GM12878 (cell line): ENCODE measurements around the gene HUNK. TPM values are rescaled to one million over a fixed set of nuclear protein-coding genes. Genes with fewer than 3 reads are reported as not detected.

Source experiments
- ATAC-seq: fragments of 200-7000 bp; cut with Tn5 transposase; 3 replicates; pipeline ENCODE4 v1.9.1; 2020; ENCODE audit warnings: mild to moderate bottlenecking, moderate library complexity
- BruUV-seq: library from RNA; stranded (reverse); fragments of 400-500 nt; replicated peaks from 2 replicates; lab custom pipeline; 2021; lab: Mats Ljungman, UMichigan
- CTCF ChIA-PET: fragments of 300-600 bp; sonication (Branson Sonifier 250); formaldehyde crosslinking; extraction: SDS; loops from one replicate; lab custom pipeline; 2021; ENCODE audit warnings: inconsistent platforms; lab: Yijun Ruan, JAX
- POLR2A ChIA-PET: fragments of 350-600 bp; formaldehyde crosslinking; extraction: SDS; loops from one replicate; lab custom pipeline; 2021; ENCODE audit warnings: inconsistent platforms; lab: Charles Lee
- RAD21 ChIA-PET: fragments of 300-600 bp; sonication (Branson Sonifier 250); formaldehyde crosslinking; loops from one replicate; lab custom pipeline; 2023; ENCODE audit warnings: antibody characterized with exemption; ENCODE audit not compliant: unreplicated experiment; lab: Charles Lee
- SMC1A ChIA-PET: fragments of 300-600 bp; sonication (Branson Sonifier 250); formaldehyde crosslinking; loops from one replicate; lab custom pipeline; 2023; ENCODE audit not compliant: unreplicated experiment, uncharacterized antibody; lab: Charles Lee
- DNase-seq: peaks from one replicate; pipeline ENCODE4 v3.0.0-alpha.2; 2011; ENCODE audit warnings: low read depth, low spot score
- FAIRE-seq: peaks from 3 replicates; lab custom pipeline; 2011; peaks lifted over from hg19 to GRCh38; lab: Jason Lieb, UNC
- H2AFZ ChIP-seq: 2 replicates; pipeline ENCODE4 v1.6.0; 2011; ENCODE audit warnings: low read depth, low read length, control low read depth; ENCODE audit not compliant: control insufficient read depth
- H3K27ac ChIP-seq: 2 replicates; pipeline ENCODE4 v1.5.1; 2011; ENCODE audit warnings: control low read depth; ENCODE audit not compliant: control insufficient read depth, insufficient read depth
- H3K27me3 ChIP-seq, 2 experiments: replicated peaks in 1 of 2; 2 replicates each; pipeline versions ENCODE4 v1.6.0 to v1.6.1; 2011; ENCODE audit warnings: low read length in 1 of 2; ENCODE audit not compliant: control insufficient read depth in 2 of 2, insufficient read depth in 2 of 2
- H3K36me3 ChIP-seq, 2 experiments: 2 replicates each; pipeline ENCODE4 v1.5.1; 2011; ENCODE audit warnings: low read length in 1 of 2; ENCODE audit not compliant: control insufficient read depth in 2 of 2, insufficient read depth in 2 of 2
- H3K4me1 ChIP-seq: 2 replicates; pipeline ENCODE4 v1.6.1; 2011; ENCODE audit warnings: mild to moderate bottlenecking, low read length, moderate library complexity, mixed read lengths; ENCODE audit not compliant: control insufficient read depth, insufficient read depth
- H3K4me2 ChIP-seq: 2 replicates; pipeline ENCODE4 v1.6.0; 2011; ENCODE audit warnings: control low read depth; ENCODE audit not compliant: control insufficient read depth, insufficient read depth
- H3K4me3 ChIP-seq: fragments of 200-600 bp; sonication (generic); 2 replicates; pipeline ENCODE4 v1.5.1; 2016
- H3K79me2 ChIP-seq: 2 replicates; pipeline ENCODE4 v1.6.0; 2011; ENCODE audit warnings: low read length; ENCODE audit not compliant: control insufficient read depth, insufficient read depth
- H3K9ac ChIP-seq: 2 replicates; pipeline ENCODE4 v1.8.0; 2011; ENCODE audit warnings: low read length, control low read depth, mixed read lengths; ENCODE audit not compliant: control insufficient read depth, insufficient read depth
- H3K9me3 ChIP-seq: replicated peaks from 3 replicates; pipeline ENCODE4 v1.5.1; 2011; ENCODE audit warnings: mild to moderate bottlenecking, low read length; ENCODE audit not compliant: control insufficient read depth, insufficient read depth
- H4K20me1 ChIP-seq: 2 replicates; pipeline ENCODE4 v1.6.0; 2011; ENCODE audit not compliant: control insufficient read depth, insufficient read depth
- CTCF ChIP-seq, 3 experiments: IDR thresholded peaks in 2 of 3; conservative IDR thresholded peaks in 1 of 3; 2 replicates each; pipeline ENCODE4 v1.5.1; 2011; ENCODE audit warnings: low read depth in 3 of 3, low read length in 3 of 3, mild to moderate bottlenecking in 3 of 3, control low read depth in 2 of 3, moderate library complexity in 2 of 3, inconsistent platforms in 1 of 3, mixed read lengths in 1 of 3; ENCODE audit not compliant: control insufficient read depth in 2 of 3, insufficient read depth in 1 of 3; ENCODE audit errors: extremely low read depth in 1 of 3
- PBX3 ChIP-seq: IDR thresholded peaks from 2 replicates; pipeline ENCODE4 v1.6.1; 2011; ENCODE audit warnings: mild to moderate bottlenecking, low read depth, low read length, moderate library complexity; ENCODE audit not compliant: insufficient replicate concordance
- RAD21 ChIP-seq: IDR thresholded peaks from 2 replicates; pipeline ENCODE4 v1.6.1; 2011; ENCODE audit warnings: mild to moderate bottlenecking, low read depth, low read length, moderate library complexity; ENCODE audit not compliant: insufficient read depth
- SRF ChIP-seq, 2 experiments: IDR thresholded peaks; 2 replicates each; pipeline ENCODE4 v1.6.1; 2011; ENCODE audit warnings: low read depth in 2 of 2, low read length in 2 of 2, mild to moderate bottlenecking in 1 of 2, moderate library complexity in 1 of 2
- WGBS: methylation state at CpG from one replicate; pipeline ENCODE4 v1.1.6; 2016; ENCODE audit warnings: low lambda C conversion rate; ENCODE audit not compliant: insufficient replicate concordance, insufficient coverage; ENCODE audit errors: missing lambda C conversion rate; 5-methylcytosine and 5-hydroxymethylcytosine counted together
- in situ Hi-C: fragments of 300-500 bp; cut with MboI; formaldehyde crosslinking; loops from 9 replicates; pipeline ENCODE4 v1.14.3; 2018; ENCODE audit warnings: mixed read lengths
- intact Hi-C: fragments of 100-400 bp; cut with micrococcal nuclease; formaldehyde crosslinking; loops from one replicate; pipeline ENCODE4 v1.14.2; 2022; ENCODE audit not compliant: unreplicated experiment
- polyA plus RNA-seq, 11 experiments: library from polyadenylated mRNA; depleted of rRNA in 4 of 11; unstranded in 6 of 11; stranded (reverse) in 5 of 11; fragments of >200 nt; fragmentation: Nextera tagmentation in 4 of 11; fragmentation: Illumina TruSeq in 1 of 11; extraction: Ambion mirVana in 4 of 11; extraction: Trizol in 1 of 11; gene quantifications; 1 replicate in 1 of 11; 2 replicates in 10 of 11; pipeline versions ENCODE4 v1.2.1 to v1.2.3, GENCODE V29; 2011 to 2016; ENCODE audit warnings: inconsistent platforms in 2 of 11, missing spikeins in 2 of 11, low read depth in 1 of 11
- total RNA-seq, 4 experiments: library from RNA; depleted of rRNA in 3 of 4; stranded (reverse); fragments of >200 nt in 3 of 4; fragmentation: Illumina TruSeq in 1 of 4; extraction: Trizol in 1 of 4; gene quantifications; 2 replicates each; pipeline versions ENCODE4 v1.2.1 to v1.2.3, GENCODE V29; 2013 to 2021

The HUNK gene
- total and polyA plus RNA-seq, 10 of the 15 experiments (the other 5 are each of a cell fraction or from before 2014, with no cell fraction given), result under 0.01 to 0.14 (median 0.03) TPM; not detected in 7

DNA sequence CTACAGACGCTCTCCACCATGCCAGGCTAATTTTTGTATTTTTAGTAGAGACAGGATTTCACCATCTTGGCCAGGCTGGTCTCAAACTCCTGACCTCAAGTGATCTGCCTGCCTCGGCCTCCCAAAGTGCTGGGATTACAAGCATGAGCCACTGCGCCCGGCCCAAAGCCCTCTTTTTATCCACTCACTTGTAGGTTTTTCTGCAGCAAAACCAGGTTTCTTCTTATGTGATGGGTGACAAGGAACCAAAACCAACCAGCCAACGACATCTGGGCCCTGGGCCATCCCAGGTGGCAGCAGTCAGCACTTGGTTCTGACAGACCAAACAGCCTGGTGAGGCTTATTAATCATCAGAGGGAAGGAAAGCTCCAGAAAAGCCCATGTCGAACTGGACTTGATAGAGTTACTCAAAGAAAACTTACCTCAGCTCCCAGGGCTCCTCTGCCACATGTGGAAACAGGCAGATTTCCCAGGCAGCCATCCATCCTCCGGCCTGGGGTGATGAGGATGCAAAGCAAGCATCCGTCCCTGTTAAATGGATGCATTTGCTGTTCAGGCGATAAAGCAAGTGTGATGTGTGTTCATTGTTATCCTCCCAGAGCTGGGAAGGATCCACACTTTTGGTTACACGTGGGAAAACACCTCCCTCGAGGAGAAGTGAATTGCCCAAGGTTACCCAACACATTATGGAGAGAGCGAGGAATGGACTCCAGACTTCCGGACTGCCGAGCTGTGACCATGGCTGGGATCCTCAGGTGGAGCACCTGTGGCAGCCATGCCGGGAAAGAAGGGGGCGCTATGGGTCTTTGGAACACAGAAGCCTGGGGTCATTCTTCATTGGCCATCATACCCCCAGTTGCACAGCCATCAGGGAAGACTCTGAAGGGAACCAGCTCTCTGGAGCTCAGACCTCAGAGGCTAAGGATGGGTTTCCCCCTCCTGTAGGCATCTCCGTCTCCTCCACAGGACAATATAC lies 118.8 kb downstream of the HUNK start:
- no peaks in the 10 kb centered on the region for H4K20me1 ChIP-seq
- CTCF ChIA-PET, result no interaction called here
- H3K4me1 ChIP-seq, result no peaks in the 10 kb centered on the region
- H3K27me3 ChIP-seq, result no peaks in the 10 kb centered on the region; a peak in 2 of 4 replicates
- H2AFZ ChIP-seq, result no peak overlapping the region
- no peak overlapping the region for H3K4me2 ChIP-seq
- H3K9me3 ChIP-seq, result no peaks in the 10 kb centered on the region
- ATAC-seq, result no peak
- FAIRE-seq, result no peak
- intact Hi-C loops, result loop anchor here (1.0 kb wide), 1 partner anchor 267 kb away; no protein-coding TSS in a partner anchor
- RAD21 ChIA-PET, result no interaction called here
- H3K9ac ChIP-seq, result no peak overlapping the region
- TF ChIP-seq SRF (IDR thresholded peaks at IDR 0.05; ENCODE audit: low read depth in 2 of 2, low read length in 2 of 2) (no peak), CTCF (IDR thresholded peaks at IDR 0.05 in 2 of 3, conservative IDR thresholded peaks at IDR 0.05 in 1 of 3; ENCODE audit: control insufficient read depth in 2 of 3, extremely low read depth in 1 of 3, insufficient read depth in 1 of 3, low read depth in 3 of 3, low read length in 3 of 3) (0 out of 6 replicates have a peak, but pooled peaks of 1 of the 3 experiments have one; percentile 2), RAD21 (peak; percentile 31; the same call in 1 of the 2 replicates), PBX3 (no peak)
- H3K79me2 ChIP-seq, result no peaks in the 10 kb centered on the region
- no peak overlapping the region for H3K27ac ChIP-seq
- WGBS, result 36% methylated on average over 17 of the region's 17 CpGs
- no peak for DNase-seq
- H3K36me3 ChIP-seq, result no peaks in the 10 kb centered on the region
- SMC1A ChIA-PET, result interaction anchor here (0.8 kb wide), 1 partner anchor 210 kb away, joined by 3 read pairs; no protein-coding TSS in a partner anchor
- POLR2A ChIA-PET, result no interaction called here
- in situ Hi-C loops, result no loop called here
- BruUV-seq, result no TSS peak
- H3K4me3 ChIP-seq, result no peak overlapping the region
